Right ventricle myocardium superior (tissue), 1 donor: ENCODE measurements around the gene TBC1D2B. TPM values are rescaled to one million over a fixed set of nuclear protein-coding genes. Genes with fewer than 3 reads are reported as not detected.

Source experiments
- ATAC-seq: fragments of 200-7000 bp; cut with Tn5 transposase; one replicate; pipeline ENCODE4 v1.9.1; 2020; ENCODE audit warnings: mild to moderate bottlenecking; ENCODE audit not compliant: poor library complexity
- DNase-seq: peaks from one replicate; pipeline ENCODE4 v3.0.0-alpha.2; 2020
- intact Hi-C: fragments of 100-400 bp; cut with DNase I; formaldehyde crosslinking; loops from one replicate; pipeline ENCODE4 v1.11.2; 2022
- total RNA-seq: library from RNA; stranded (reverse); fragmentation: NEBNext Ultra II Directional; extraction: Animal tissue kit (Norgen Biotek cat#: 25700); gene quantifications from one replicate; pipeline ENCODE4 v1.2.1, GENCODE V29; 2021
- donor health status: DM: no; HTN: yes; CAD: no; lungs with severe emphysema.

Gene TBC1D2B
- total RNA-seq, 1 donor from 2014 or later: 9.8 TPM

- ATAC-seq (peak; percentile 26), DNase-seq (no peak)
- intact Hi-C loops: no loop called here
Observed at GRCh38 chr15:78046796-78047341, 30.6 kb downstream of the TBC1D2B start.

- no peak for ATAC-seq
- intact Hi-C loops: no loop called here
- no peak for DNase-seq
Observed at GRCh38 chr15:78045189-78045588, 32.3 kb downstream of the TBC1D2B start.

DNA sequence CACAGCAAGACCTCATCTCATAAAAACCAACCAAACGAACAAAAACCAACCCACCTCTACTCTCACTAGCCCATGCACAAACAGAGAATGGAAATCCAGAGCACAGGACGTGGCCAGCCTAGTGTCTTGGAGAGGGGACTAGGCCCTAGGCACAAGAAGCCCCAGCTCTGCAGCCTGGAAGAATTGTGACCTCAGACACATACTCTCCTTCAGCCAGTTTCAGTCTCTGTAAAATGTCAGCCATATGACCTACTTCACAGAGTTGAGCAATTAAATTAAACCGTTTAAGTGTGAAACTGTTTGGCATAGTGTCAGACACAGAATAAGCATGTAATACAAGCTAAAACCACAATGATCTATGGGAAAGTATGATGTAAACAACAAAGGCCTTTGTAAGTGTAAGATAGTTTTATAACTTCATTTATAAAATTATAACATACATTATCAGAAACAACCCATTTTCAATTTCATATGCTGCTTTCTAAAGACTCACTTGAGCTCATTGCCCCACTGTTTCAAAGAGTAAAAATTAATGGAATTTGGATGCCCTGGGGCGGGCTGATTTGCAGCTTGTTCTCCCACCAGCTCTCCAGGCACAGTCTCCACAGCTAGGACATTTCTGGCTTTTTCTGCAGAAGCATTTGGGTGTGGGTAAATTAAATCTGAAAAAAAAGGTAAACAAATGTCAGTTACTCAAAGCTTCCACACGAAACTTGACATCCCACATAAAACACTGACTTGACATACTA lies 32.9 kb downstream of the TBC1D2B start:
- ATAC-seq (no peak), DNase-seq (no peak)
- intact Hi-C loops: no loop called here

GRCh38 chr15:78041946-78042345 lies 35.6 kb downstream of the TBC1D2B start:
- ATAC-seq (no peak), DNase-seq (no peak)
- intact Hi-C loops: no loop called here

GRCh38 chr15:78040653-78041244 lies 36.8 kb downstream of the TBC1D2B start:
- ATAC-seq: no peak
- intact Hi-C loops: no loop called here

DNA sequence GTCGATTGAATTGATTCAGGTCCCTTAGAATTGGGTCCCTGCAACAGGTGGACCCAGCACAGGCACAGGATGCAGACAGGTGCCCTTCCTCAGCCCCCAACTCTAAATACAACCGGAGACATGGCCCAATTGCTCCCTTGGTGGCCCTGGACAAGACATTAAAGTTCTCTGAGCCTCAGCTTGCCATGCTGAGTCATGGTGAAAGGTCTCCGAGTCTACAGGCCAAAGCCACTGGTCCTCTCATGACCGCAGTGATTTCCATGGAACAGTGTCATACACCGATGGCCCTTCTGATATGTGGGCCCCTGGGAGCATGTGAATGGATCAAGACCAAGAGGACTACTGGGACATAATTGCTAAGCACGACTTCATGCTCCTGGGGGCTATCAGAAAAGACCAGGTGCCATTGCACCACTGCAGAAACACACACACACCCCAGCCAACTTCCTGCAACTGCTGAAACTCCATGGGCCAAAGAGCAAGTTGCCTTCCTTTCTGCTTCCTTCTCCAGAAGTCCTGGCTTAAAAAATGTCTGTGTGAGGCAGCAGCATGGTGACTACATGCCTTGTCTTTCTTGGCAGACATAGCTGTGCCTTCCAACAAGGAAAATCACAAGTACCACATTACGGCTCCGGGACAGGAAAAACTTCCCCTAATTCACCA lies 38.8 kb downstream of the TBC1D2B start:
- intact Hi-C loops: no loop called here
- no peak for ATAC-seq
- no peak for DNase-seq

More at GRCh38 chr15:78040653-78041244, 36.8 kb downstream of the TBC1D2B start:
- DNase-seq: no peak

GRCh38 chr15:78037779-78038305 lies 39.7 kb downstream of the TBC1D2B start:
- ATAC-seq (no peak), DNase-seq (no peak)
- intact Hi-C loops: no loop called here

DNA sequence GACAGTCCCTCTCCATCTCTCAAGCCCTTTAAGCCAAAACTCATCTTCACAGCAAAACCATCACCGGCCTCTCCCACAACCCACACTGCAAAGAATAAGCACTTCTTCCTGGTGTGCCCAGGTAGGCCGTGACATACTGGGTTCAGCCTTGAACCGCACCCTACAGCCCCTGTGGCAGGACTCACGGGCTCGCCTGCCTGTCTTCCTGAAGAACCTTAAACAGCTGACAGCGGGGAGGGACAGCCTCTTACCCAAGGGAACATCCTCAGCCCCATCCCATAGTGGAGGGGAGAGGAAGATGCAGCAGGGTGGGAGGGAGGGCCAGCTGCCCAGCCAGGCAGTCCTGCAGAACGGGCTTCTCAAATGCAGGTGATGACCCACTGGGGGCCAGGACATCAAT lies 40.2 kb downstream of the TBC1D2B start:
- DNase-seq (no peak), ATAC-seq (no peak)
- intact Hi-C loops: no loop called here

DNA sequence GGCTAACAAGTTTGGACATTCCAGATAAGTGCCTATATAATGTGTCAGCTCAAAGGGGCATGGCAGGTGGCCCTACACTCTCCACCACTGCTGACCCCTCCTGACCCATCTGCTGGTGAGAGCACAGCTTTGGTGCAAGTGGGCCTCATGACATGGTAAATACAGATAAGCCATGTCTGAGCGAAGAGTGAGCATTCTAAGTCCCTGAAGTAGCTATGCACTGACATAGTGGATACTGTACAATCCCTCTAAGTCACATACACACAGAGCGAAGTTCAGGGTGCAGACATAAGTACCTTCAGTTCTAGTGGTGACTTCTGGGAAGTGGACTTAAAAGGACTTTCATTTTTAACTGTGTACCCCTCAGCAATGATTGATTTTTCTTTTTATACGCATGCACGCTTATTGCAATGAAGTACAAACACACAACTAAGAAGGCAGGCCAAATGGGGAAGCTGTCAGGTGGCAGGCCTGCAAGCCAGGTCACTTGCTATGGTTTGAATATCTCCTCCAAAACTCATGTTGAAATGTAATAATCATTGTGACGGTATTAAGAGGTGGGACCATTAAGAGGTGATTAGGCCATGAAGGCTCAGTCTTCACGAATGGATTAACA lies 41.5 kb downstream of the TBC1D2B start:
- DNase-seq: no peak
- ATAC-seq: no peak
- intact Hi-C loops: no loop called here

DNA sequence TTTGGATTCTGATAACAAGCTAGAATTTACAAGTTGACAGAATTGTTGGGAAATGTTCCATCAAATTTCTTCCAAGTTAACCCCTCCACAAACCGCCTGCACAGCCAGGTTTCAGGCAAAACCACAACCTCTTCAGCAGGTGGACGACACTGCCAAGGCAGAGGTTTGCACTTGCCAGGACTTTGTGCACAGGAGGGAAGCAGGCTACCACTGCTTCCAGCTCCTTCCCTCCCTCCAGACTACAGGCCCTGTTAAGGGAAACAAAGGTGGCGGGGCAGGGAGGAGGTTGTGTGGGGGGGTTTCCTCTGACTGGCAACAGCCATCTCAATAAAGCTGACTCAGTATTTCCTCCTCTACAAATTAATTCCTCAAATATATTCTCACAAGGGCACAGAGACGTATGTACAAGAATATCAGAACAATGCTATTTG lies 42.2 kb downstream of the TBC1D2B start:
- intact Hi-C loops: no loop called here
- ATAC-seq: peak; percentile 35
- no peak for DNase-seq

DNA sequence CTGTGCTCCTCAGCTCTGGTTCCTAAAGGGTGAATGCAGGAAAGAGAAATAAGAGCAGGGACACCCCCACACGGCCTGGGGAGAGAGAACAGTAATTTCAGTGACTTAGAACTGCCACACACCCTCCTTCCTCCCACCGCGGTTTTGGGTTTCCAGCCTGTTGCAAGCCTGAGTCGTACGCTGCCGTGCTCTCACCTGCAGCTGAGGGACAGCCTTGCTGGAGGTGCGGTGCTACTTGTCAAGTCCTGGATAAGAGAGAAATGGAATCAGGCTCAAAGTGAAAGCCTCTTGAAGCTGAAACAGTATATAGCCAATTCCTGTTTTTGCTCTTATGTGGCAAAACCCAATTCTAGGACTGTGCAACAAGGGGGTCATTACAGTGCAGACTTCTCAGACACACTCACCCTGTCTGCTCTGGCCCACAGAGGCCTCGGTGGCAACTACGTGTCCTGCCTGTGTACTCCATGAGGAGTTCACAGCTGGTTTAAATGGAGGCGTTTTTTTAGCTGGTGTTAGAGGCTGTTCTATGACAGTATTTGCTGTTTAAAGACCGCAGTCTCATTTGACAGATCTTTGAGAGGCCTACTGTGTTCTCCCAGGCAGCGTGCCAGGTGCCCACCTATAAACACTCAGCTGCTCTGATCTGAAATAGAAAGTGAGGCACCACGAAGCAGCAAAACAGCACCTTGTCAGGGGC lies 42.9 kb downstream of the TBC1D2B start:
- intact Hi-C loops: no loop called here
- ATAC-seq: peak; percentile 33
- DNase-seq: peak; percentile 55

GRCh38 chr15:78033864-78034263 lies 43.6 kb downstream of the TBC1D2B start:
- DNase-seq: no peak

DNA sequence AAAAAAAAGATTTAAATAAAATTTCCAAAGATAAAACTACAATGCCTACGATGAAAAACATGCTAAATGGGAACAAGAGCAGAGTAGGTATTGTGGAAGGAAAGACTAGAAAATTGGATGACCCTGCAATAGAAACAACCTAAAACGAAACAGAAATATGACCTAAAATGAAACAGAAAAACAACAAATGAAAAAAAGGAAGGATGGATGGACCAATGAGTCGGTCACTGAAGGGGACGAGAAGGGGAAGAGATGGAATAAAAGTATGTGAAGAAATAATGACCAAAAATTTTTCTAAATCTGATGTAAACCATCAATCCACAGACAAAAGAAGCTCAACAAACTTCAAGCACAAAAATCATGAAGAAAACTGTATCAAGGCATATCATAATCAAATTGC lies 44.8 kb downstream of the TBC1D2B start:
- ATAC-seq: no peak
- no peak for DNase-seq
- intact Hi-C loops: no loop called here

More at GRCh38 chr15:78033864-78034263, 43.6 kb downstream of the TBC1D2B start:
- ATAC-seq: no peak
- intact Hi-C loops: no loop called here

DNA sequence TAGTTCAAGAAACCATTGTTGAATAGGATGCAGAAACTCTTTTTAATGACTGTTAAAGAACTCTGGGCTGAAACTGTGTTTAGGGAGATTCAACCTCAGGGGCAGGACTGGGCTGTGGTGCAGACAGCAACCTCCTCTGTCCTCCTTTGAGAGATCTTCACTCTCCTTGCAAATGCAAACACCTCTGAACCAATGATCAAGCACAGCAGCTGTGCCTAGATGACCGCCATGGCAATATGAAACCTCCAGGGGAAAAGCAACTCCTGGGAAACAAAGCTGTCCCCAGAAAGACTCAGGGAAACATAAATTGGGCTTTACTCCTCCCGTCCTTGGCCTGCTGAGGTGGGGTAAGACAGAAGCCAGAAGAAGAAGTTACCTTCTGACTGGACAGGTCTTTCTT lies 52.6 kb downstream of the TBC1D2B start:
- intact Hi-C loops: no loop called here
- no peak for ATAC-seq

DNA sequence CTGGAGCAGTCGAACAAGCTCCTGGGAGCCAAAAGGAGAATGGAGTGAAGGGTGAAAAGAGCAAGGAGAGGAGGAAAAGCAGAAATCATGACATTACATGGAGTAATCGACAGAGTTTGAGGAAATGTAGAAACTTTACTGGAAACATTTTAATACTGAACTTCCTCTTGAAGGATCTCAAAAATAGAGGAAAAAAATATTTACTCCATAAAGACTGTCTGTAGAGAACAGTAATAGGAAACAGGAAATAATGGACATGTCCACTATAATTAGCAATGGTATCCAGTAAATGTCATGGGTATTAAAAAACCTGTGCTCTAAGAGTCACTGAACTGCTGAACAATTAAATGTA lies 53.0 kb downstream of the TBC1D2B start:
- no peak for ATAC-seq
- no peak for DNase-seq
- intact Hi-C loops: no loop called here

More for the DNA sequence above, 52.6 kb downstream of the TBC1D2B start:
- no peak for DNase-seq

DNA sequence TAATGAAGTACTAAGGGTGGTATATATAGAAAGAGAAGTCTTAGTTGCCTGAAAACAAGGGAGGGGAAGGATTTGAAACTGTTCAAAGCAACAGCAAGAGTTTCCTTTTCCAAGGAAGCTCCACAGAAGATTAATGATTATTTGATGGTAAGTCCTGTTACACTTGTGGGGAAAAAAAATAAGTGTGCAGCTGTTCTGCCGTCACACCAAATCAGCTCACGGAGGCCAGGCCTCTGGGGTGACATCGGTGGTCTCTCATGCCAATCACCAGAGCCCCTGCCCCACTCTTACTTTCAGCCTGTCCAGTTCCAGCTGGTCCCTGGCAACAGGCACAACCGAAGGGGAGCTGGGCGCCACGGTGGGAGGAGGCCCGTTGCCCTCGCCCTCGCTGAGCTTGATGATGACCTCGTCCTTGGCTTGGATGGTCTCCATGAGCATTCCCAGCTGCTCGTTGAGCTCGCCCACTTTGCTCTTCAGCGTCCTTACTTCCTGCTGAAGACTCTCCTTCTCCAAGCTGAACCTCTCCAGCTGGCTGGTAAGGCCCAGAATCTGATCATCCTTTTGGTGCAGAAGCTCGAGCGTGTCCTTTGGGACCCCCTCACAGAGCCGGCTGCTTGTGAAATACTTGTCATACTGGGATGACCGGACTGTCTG lies 53.5 kb downstream of the TBC1D2B start:
- intact Hi-C loops: no loop called here
- ATAC-seq: peak; percentile 88
- DNase-seq: peak; percentile 77

DNA sequence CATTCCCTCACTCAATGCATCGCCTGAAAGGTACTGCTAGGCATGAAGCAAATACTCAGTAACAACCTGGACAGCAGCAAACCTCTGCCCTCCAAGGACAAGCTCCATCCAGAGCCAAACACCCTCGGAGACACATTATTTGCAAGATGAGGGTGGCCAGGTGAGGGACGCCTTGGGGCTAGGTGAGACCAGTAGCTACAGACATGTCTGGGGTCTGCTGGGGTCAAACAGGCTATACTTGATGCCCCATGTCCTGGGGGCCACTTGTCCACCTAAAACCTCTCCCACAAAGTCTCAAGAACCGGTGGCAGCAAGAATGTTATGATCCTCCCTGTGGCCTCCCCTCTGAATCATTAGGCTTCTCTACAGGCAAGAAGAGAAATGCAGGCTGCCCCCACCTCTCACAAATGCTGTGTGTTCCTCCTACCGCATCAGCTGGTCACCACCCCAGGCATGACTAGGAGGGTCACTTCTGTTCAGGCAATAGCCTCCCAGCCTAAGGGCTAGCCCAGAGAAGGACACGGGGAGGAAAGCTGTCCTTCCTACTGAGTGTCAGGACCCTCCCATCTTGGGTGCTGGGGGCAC lies 54.3 kb downstream of the TBC1D2B start:
- intact Hi-C loops: no loop called here
- DNase-seq: no peak
- no peak for ATAC-seq

- intact Hi-C loops: no loop called here
- ATAC-seq: no peak
- DNase-seq: no peak
Observed at GRCh38 chr15:78021761-78022160, 55.8 kb downstream of the TBC1D2B start.
